Right lobe of liver (tissue), 4 donors: ENCODE data around the gene GXYLT2.

Experiments
- POLR2A ChIP-seq: fragments of 450-650 bp; IDR thresholded peaks from one replicate; pipeline ENCODE4 v1.6.1; 2017; ENCODE audit warnings: antibody characterized with exemption, mild to moderate bottlenecking
- TF ChIP-seq, protein P1 (sequence below), 4 donors: fragments of 200-600 bp in 3 of 4; fragments of 450-650 bp in 1 of 4; IDR thresholded peaks; one replicate each; pipeline versions ENCODE4 v1.5.1 to v1.8.0; 2016 to 2022; ENCODE audit warnings: antibody characterized with exemption in 4 of 4, mild to moderate bottlenecking in 2 of 4
- donor health status: DM: no; HTN: no; CAD: no.
- donor health status: DM: no; HTN: no; CAD: no.
- donor health status: DM: no; HTN: yes; CAD: no.

DNA sequence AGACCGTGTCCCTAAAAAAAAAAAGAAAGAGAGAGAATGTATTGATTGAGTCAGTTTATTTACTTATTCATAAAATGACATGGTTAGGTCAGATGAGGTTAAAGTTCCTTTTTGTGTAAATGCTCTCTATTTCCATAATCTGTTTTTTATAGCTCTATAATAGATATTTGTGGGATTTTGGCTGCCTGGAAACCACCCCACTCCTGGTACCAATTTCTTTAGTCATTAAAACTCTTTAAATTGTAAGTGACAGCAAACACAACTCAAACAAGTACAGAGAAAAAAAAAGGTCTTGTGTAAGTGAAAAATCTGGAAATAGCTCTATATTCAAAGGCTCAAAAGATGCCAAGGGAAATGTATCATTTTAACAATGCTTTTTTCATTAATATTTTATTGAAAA lies 97.7 kb downstream of the GXYLT2 start:
- TF ChIP-seq, protein P1, sequence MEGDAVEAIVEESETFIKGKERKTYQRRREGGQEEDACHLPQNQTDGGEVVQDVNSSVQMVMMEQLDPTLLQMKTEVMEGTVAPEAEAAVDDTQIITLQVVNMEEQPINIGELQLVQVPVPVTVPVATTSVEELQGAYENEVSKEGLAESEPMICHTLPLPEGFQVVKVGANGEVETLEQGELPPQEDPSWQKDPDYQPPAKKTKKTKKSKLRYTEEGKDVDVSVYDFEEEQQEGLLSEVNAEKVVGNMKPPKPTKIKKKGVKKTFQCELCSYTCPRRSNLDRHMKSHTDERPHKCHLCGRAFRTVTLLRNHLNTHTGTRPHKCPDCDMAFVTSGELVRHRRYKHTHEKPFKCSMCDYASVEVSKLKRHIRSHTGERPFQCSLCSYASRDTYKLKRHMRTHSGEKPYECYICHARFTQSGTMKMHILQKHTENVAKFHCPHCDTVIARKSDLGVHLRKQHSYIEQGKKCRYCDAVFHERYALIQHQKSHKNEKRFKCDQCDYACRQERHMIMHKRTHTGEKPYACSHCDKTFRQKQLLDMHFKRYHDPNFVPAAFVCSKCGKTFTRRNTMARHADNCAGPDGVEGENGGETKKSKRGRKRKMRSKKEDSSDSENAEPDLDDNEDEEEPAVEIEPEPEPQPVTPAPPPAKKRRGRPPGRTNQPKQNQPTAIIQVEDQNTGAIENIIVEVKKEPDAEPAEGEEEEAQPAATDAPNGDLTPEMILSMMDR (IDR thresholded peaks at IDR 0.05), result no peak
- no peak for TF ChIP-seq POLR2A
